ENCODE measurements around the gene BNIPL. TPM values are rescaled to one million over a fixed set of nuclear protein-coding genes. Genes with fewer than 3 reads are reported as not detected.

BNIPL gene
- total and polyA plus RNA-seq, 12 donors, result 0.05 to 2.4 (median 0.27) TPM; not detected in 3

DNA sequence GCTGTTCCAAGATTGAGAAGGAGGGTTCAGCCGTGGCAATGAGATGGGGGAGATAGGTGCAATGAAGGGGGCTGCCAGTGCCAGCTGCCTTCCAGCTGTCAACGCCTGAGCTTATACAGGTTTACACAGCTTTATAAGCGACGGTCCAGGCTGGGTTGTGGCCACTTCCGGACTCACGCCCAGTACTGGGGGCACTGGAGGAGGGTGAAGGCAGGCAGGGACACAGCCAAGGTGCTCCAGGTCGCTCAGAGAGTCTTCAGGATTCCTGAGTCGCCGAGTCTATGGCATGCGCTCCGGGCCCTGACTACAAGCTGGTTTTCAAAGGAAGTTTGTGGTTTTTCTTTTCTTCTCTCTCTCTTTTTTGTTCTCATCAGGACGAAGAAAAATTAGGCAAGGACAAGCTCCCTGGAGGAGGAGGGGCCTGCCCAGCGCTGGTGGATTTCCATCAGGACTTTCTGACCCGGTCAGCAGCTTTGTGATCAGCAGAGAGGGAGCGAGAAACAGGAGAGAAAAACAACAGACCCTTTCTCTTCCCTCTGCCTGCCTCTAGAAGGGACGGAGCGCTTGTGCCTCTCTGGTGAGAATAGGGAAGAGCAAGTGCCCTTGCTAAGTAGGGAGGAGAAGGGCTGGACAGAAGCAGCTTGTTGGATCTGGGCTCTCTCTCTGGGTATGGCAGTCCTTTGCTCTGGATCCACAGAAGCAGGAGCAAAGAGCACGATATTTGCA is 29.9 kb upstream of the BNIPL start, which contains the start of gene MINDY1:
Gene MINDY1 (minus strand): TSS at position 576 of the 726 bp plus-strand sequence. CDS start 4,285 bp downstream, outside the sequence.
- DNase-seq, result peak; percentile 70 to 88 (median 78)
- H3K9me3 ChIP-seq (replicated peaks in 1 of 3), result no peaks in the 10 kb centered on the region
- 1 to 2% (median 1%) methylated on average over 14 to 18 of the region's 18 CpGs for WGBS, 4 donors
- peak within 1 kb of the TSS; percentile 74 to 95 (median 76) for H3K27ac ChIP-seq
- intact Hi-C loops (cut with DNase I), result no loop called here
- H3K27me3 ChIP-seq, result no peaks in the 10 kb centered on the region
- peak within 1 kb of the TSS in 3 of 4 donors; percentile 45 to 93 (median 57) for H3K4me3 ChIP-seq
- TF ChIP-seq, protein P1, sequence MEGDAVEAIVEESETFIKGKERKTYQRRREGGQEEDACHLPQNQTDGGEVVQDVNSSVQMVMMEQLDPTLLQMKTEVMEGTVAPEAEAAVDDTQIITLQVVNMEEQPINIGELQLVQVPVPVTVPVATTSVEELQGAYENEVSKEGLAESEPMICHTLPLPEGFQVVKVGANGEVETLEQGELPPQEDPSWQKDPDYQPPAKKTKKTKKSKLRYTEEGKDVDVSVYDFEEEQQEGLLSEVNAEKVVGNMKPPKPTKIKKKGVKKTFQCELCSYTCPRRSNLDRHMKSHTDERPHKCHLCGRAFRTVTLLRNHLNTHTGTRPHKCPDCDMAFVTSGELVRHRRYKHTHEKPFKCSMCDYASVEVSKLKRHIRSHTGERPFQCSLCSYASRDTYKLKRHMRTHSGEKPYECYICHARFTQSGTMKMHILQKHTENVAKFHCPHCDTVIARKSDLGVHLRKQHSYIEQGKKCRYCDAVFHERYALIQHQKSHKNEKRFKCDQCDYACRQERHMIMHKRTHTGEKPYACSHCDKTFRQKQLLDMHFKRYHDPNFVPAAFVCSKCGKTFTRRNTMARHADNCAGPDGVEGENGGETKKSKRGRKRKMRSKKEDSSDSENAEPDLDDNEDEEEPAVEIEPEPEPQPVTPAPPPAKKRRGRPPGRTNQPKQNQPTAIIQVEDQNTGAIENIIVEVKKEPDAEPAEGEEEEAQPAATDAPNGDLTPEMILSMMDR (IDR thresholded peaks at IDR 0.05), result peak; percentile 17 to 64 (median 48)
- peak; percentile 42 to 81 for TF ChIP-seq POLR2A (IDR thresholded peaks at IDR 0.05)
- peaks cover 0 to 16% of the 10 kb centered on the region in 2 donors for H3K36me3 ChIP-seq (replicated peaks in 1 of 2)
- peaks cover 21 to 71% of the 10 kb centered on the region in 2 donors for H3K4me1 ChIP-seq (replicated peaks in 1 of 2)

DNA sequence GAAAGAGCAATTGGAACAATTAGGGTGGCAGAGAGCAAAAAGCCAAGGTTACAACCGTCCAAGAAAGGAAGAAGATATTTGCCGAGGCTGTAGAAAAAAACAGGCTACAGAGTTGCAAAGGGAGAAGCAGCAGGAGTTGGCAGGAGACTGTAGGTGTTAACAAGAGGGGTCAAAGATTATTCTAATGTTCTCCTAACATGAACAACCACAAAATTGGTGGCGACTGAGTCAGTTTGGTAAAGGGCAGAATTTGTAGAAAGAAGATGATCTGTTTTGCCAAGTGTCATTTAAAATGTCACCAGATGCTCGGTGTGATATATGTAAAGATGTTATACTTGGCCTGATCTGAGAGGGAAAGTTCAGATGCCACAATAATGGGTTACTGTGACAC is 28.5 kb upstream of the BNIPL start:
- Histone ChIP-seq H3K9me3 (replicated peaks in 1 of 3) (no peaks in the 10 kb centered on the region), H3K27me3 (no peaks in the 10 kb centered on the region), H3K36me3 (replicated peaks in 1 of 2) (peaks cover 0 to 2% of the 10 kb centered on the region in 2 donors), H3K27ac (peak overlapping the region; percentile 74 to 95 (median 76)), H3K4me3 (peak overlapping the region in 1 of 4 donors; percentile 93), H3K4me1 (replicated peaks in 1 of 2) (peaks cover 21 to 70% of the 10 kb centered on the region in 2 donors)
- intact Hi-C loops (cut with DNase I), result no loop called here
- no peak for DNase-seq
- WGBS, 4 donors, result 5 to 12% (median 9%) methylated on average over 4 of the region's 4 CpGs
- TF ChIP-seq POLR2A (IDR thresholded peaks at IDR 0.05), result no peak
- TF ChIP-seq, protein P1 (IDR thresholded peaks at IDR 0.05), result no peak

DNA sequence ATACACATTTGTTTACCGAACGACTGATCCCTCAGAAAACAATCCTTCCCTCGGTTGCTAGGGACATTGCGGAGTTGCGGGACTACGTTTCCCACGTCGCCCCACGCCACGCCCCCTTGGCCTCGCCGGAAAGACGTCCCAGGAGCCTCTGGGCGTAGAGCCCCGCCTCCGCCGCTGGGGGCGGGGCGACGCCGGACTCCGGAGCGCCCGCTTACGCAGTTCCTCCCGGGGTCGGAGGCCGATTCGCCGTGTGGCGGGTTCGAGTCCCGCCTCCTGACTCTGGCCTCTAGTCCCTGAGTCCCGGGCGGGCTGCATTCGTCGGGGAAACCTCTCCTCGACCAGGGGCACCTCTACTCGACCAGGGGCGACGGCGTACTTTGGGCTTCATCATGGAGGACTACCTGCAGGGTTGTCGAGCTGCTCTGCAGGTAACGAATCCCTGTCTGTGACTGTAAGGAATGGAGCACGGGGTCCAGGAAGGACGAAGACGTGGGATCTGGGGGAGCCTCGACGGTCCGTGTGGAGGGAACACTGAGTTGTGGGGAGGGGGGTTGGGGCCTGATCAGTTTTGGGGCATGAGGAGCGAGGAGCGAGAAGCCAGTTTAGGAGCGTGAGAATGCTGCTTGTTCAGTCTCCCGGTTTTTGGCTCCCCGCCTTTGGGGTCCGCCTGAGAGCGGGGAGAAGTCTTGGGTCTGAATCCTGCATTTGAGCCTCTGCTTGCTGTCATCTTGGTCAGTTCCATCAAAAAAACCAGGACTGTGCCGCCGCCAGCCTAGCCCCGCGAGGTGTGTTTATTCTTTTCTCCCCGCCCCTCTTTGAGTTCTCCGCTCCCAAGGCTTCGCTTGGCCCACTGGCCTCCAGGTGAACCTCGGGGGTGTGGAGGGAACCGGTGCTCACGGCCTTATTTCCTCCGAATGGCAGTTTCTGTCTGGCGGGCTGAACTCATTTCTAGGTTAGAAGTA is 27.9 kb upstream of the BNIPL start, which contains the start of gene PRUNE1:
Gene PRUNE1 (plus strand): TSS at position 206 of the 962 bp plus-strand sequence. CDS start 184 bp downstream, at position 390.
- Histone ChIP-seq H3K4me1 (replicated peaks in 1 of 2) (peaks cover 25 to 70% of the 10 kb centered on the region in 2 donors), H3K9me3 (replicated peaks in 1 of 3) (no peaks in the 10 kb centered on the region), H3K27ac (peak within 1 kb of the TSS; percentile 74 to 95 (median 76)), H3K36me3 (replicated peaks in 1 of 2) (no peaks in the 10 kb centered on the region), H3K4me3 (peak within 1 kb of the TSS; percentile 46 to 98 (median 81)), H3K27me3 (no peaks in the 10 kb centered on the region)
- intact Hi-C loops (cut with DNase I), result no loop called here
- peak; percentile 96 to 98 (median 98) for DNase-seq
- WGBS, 4 donors, result 1% methylated on average over 32 to 69 of the region's 69 CpGs
- peak in 1 of 2 donors; percentile 9 for TF ChIP-seq POLR2A (IDR thresholded peaks at IDR 0.05)
- TF ChIP-seq, protein P1 (IDR thresholded peaks at IDR 0.05), result peak in 2 of 6 experiments; percentile 7 to 33

Data from adrenal gland (tissue), 12 donors.